Esophagus squamous epithelium (tissue), 5 donors: ENCODE measurements around the gene PRRG2. TPM values are rescaled to one million over a fixed set of nuclear protein-coding genes. Genes with fewer than 3 reads are reported as not detected.

Experiments used
- DNase-seq: peaks from one replicate; lab custom pipeline; 2025; lab: John Stamatoyannopoulos, UW
- H3K27ac ChIP-seq, 4 donors: fragments of 200-600 bp; sonication (generic); one replicate each; pipeline ENCODE4 v1.5.1; 2016 to 2019; ENCODE audit warnings: mild to moderate bottlenecking in 1 of 4
- H3K27me3 ChIP-seq, 4 donors: fragments of 200-600 bp; sonication (generic); 1 replicate in 3 of 4; 2 replicates in 1 of 4; pipeline versions ENCODE4 v1.5.1 to v1.6.0; 2017 to 2021; ENCODE audit warnings: antibody characterized with exemption in 1 of 4
- H3K36me3 ChIP-seq, 3 donors: fragments of 200-600 bp; sonication (generic); one replicate each; pipeline ENCODE4 v1.5.1; 2016 to 2019
- H3K4me1 ChIP-seq, 3 donors: fragments of 200-600 bp; sonication (generic); one replicate each; pipeline ENCODE4 v1.5.1; 2017 to 2019
- H3K4me3 ChIP-seq, 4 donors: fragments of 200-600 bp; sonication (generic); 1 replicate in 3 of 4; 2 replicates in 1 of 4; pipeline ENCODE4 v1.5.1; 2016 to 2019; ENCODE audit warnings: mild to moderate bottlenecking in 2 of 4, moderate library complexity in 1 of 4
- H3K9me3 ChIP-seq, 3 donors: fragments of 200-600 bp; sonication (generic); one replicate each; pipeline ENCODE4 v1.5.1; 2016 to 2019
- POLR2A ChIP-seq, 4 donors: fragments of 450-650 bp; IDR thresholded peaks; one replicate each; pipeline ENCODE4 v1.6.1; 2017; ENCODE audit warnings: antibody characterized with exemption in 4 of 4, mild to moderate bottlenecking in 4 of 4, moderate library complexity in 3 of 4
- WGBS, 2 donors: methylation state at CpG; one replicate each; pipeline ENCODE4 v1.1.5; 2018; 5-methylcytosine and 5-hydroxymethylcytosine counted together
- intact Hi-C: fragments of 100-400 bp; cut with DNase I; formaldehyde crosslinking; loops from one replicate; pipeline ENCODE4 v1.15.0; 2022
- total RNA-seq, 4 donors: library from RNA; depleted of rRNA; stranded (reverse); fragments of >200 nt; gene quantifications; one replicate each; pipeline ENCODE4 v1.1.0, GENCODE V29; 2016
- TF ChIP-seq, protein P1 (sequence below), 6 experiments: fragments of 450-650 bp in 4 of 6; fragments of 200-600 bp in 2 of 6; sonication (generic) in 2 of 6; IDR thresholded peaks; one replicate each; pipeline ENCODE4 v1.5.1; 2016 to 2019; ENCODE audit warnings: antibody characterized with exemption in 6 of 6, mild to moderate bottlenecking in 4 of 6, moderate library complexity in 4 of 6
- donor health status: DM: yes; HTN: yes; CAD: no.

Gene PRRG2
- total RNA-seq, 4 donors from 2014 or later, result 7.7 to 19.8 (median 8.8) TPM

DNA sequence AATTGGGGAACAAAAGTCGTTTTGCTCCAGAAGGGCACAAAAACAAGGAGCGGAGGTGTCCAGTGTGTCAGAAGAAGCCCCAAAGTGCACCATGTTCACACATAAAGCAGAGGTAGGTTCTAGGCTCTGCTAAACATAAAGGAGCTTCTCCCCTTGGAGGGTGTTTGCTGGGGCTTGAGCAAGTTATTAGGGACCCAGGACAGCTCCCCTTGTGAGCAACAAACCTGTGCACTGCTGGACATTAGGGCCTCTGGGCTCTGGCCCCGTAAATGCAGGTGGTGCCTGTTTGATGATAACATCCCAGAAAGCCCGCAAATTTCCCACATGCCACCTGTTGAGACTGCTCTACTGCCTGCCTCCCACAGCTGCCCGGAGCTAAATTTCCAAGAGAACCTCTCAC is 42.5 kb upstream of the PRRG2 start:
- peaks cover 0 to 21% (median 0%) of the 10 kb centered on the region in 3 donors for H3K36me3 ChIP-seq
- no peaks in the 10 kb centered on the region for H3K9me3 ChIP-seq
- H3K27ac ChIP-seq, result no peak overlapping the region
- H3K4me1 ChIP-seq, result peaks cover 7 to 14% (median 8%) of the 10 kb centered on the region in 3 donors
- TF ChIP-seq POLR2A (IDR thresholded peaks at IDR 0.05), result no peak
- TF ChIP-seq, protein P1, sequence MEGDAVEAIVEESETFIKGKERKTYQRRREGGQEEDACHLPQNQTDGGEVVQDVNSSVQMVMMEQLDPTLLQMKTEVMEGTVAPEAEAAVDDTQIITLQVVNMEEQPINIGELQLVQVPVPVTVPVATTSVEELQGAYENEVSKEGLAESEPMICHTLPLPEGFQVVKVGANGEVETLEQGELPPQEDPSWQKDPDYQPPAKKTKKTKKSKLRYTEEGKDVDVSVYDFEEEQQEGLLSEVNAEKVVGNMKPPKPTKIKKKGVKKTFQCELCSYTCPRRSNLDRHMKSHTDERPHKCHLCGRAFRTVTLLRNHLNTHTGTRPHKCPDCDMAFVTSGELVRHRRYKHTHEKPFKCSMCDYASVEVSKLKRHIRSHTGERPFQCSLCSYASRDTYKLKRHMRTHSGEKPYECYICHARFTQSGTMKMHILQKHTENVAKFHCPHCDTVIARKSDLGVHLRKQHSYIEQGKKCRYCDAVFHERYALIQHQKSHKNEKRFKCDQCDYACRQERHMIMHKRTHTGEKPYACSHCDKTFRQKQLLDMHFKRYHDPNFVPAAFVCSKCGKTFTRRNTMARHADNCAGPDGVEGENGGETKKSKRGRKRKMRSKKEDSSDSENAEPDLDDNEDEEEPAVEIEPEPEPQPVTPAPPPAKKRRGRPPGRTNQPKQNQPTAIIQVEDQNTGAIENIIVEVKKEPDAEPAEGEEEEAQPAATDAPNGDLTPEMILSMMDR (IDR thresholded peaks at IDR 0.05), result no peak
- no peak overlapping the region for H3K4me3 ChIP-seq
- 50 to 79% methylated on average over 1 to 4 of the region's 5 CpGs for WGBS, 2 donors
- no peaks in the 10 kb centered on the region for H3K27me3 ChIP-seq
- DNase-seq, result no peak
- intact Hi-C loops, result no loop called here

DNA sequence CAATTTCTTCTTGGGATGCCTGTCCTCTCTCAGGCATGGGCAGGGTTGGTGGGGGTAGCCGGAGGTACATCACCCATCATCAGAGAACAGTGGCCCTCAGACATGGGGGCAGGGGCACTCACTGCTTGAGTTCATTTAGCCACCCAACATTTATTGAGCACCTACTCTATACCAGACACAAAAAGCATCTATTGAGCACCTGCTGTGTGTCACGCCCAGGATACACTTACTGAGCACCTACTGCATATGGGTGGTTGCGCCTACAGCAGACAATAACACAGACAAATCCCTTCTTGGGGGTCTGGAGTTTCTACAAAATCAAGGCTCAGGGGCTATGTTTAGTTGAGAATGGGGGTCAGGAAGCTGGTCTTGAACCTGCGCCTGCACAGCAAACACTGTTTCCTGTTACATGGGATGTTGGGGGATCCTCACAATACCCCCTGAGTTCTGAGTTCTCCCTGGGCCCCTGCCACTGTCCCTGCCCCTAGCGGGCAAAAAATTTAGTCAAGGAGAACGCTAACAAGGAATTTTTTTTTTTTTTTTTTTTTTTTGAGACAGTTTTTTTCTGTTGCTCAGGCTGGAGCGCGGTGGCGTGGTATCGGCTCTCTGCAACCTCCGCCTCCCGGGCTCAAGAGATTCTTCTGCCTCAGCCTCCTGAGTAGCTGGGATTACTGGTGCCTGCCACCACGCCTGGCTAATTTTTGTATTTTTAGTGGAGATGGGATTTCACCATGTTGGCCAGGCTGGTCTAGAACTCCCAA is 41.7 kb upstream of the PRRG2 start:
- no peaks in the 10 kb centered on the region for H3K9me3 ChIP-seq
- intact Hi-C loops, result no loop called here
- H3K4me3 ChIP-seq, result no peak overlapping the region
- 92 to 93% methylated on average over 12 of the region's 13 CpGs for WGBS, 2 donors
- no peaks in the 10 kb centered on the region for H3K27me3 ChIP-seq
- H3K27ac ChIP-seq, result no peak overlapping the region
- peaks cover 0 to 21% (median 0%) of the 10 kb centered on the region in 3 donors for H3K36me3 ChIP-seq
- no peak for DNase-seq
- TF ChIP-seq, protein P1 (IDR thresholded peaks at IDR 0.05), result no peak
- TF ChIP-seq POLR2A (IDR thresholded peaks at IDR 0.05), result no peak
- peaks cover 1 to 7% (median 2%) of the 10 kb centered on the region in 3 donors for H3K4me1 ChIP-seq

DNA sequence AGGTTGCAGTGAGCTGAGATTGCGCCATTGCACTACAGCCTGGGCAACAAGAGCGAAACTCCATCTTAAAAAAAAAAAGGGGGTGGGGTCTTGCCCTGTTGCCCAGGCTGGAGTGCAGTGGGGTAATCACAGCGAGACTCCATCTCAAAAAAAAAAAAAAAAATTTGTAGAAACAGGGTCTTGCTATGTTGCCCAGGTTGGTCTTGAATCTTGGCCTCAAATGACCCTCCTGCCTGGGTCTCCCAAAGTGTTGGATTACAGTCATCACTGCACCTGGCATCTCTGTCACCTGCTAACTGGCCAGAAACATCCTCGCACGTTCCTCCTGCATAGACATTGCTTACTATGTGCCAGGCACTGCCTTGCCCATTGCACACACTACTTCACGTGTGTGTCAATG is 39.2 kb upstream of the PRRG2 start:
- TF ChIP-seq POLR2A (IDR thresholded peaks at IDR 0.05), result no peak
- TF ChIP-seq, protein P1 (IDR thresholded peaks at IDR 0.05), result no peak
- intact Hi-C loops, result loop anchor here (5.0 kb wide), 1 partner anchor 35 kb away; no protein-coding TSS in a partner anchor
- Histone ChIP-seq H3K9me3 (no peaks in the 10 kb centered on the region), H3K4me1 (peaks cover 0 to 7% (median 0%) of the 10 kb centered on the region in 3 donors), H3K27me3 (no peaks in the 10 kb centered on the region), H3K27ac (no peak overlapping the region), H3K36me3 (peaks cover 0 to 17% (median 0%) of the 10 kb centered on the region in 3 donors), H3K4me3 (no peak overlapping the region)
- 83 to 86% methylated on average over 6 of the region's 6 CpGs for WGBS, 2 donors
- no peak for DNase-seq

DNA sequence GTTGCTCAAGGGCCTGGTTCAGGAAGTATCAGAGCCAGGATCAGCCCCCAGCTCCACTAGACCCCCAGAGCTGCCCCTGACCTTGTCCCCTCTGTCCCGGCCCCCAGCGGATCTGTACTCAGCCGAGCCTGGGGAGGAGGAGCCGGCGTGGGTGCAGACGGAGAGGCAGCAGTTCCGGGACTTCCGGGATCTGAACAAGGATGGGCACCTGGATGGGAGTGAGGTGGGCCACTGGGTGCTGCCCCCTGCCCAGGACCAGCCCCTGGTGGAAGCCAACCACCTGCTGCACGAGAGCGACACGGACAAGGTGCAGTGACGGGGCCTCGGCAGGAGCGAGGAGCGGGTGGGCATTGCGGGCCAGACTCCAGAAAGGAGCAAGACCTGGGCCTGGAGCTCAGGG is 38.7 kb upstream of the PRRG2 start:
- peaks cover 0 to 12% (median 0%) of the 10 kb centered on the region in 3 donors for H3K36me3 ChIP-seq
- WGBS, 2 donors, result 80 to 94% methylated on average over 2 to 8 of the region's 16 CpGs
- no peak overlapping the region for H3K27ac ChIP-seq
- H3K4me3 ChIP-seq, result no peak overlapping the region
- TF ChIP-seq, protein P1 (IDR thresholded peaks at IDR 0.05), result no peak
- TF ChIP-seq POLR2A (IDR thresholded peaks at IDR 0.05), result no peak
- no peak for DNase-seq
- intact Hi-C loops, result loop anchor here (5.0 kb wide), 1 partner anchor 35 kb away; no protein-coding TSS in a partner anchor
- H3K9me3 ChIP-seq, result no peaks in the 10 kb centered on the region
- H3K4me1 ChIP-seq, result peaks cover 0 to 12% (median 0%) of the 10 kb centered on the region in 3 donors
- H3K27me3 ChIP-seq, result no peaks in the 10 kb centered on the region

DNA sequence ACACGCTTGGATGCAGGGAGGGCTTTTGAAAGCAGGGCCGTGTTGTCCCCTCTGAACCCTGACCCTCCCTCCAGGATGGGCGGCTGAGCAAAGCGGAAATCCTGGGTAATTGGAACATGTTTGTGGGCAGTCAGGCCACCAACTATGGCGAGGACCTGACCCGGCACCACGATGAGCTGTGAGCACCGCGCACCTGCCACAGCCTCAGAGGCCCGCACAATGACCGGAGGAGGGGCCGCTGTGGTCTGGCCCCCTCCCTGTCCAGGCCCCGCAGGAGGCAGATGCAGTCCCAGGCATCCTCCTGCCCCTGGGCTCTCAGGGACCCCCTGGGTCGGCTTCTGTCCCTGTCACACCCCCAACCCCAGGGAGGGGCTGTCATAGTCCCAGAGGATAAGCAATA is 38.1 kb upstream of the PRRG2 start:
- peaks cover 0 to 11% (median 0%) of the 10 kb centered on the region in 3 donors for H3K36me3 ChIP-seq
- no peaks in the 10 kb centered on the region for H3K27me3 ChIP-seq
- H3K4me3 ChIP-seq, result no peak overlapping the region
- 86 to 95% methylated on average over 8 to 13 of the region's 14 CpGs for WGBS, 2 donors
- peaks cover 0 to 12% (median 0%) of the 10 kb centered on the region in 3 donors for H3K4me1 ChIP-seq
- intact Hi-C loops, result loop anchor here (5.0 kb wide), 1 partner anchor 36 kb away; no protein-coding TSS in a partner anchor
- no peaks in the 10 kb centered on the region for H3K9me3 ChIP-seq
- no peak for TF ChIP-seq POLR2A (IDR thresholded peaks at IDR 0.05)
- TF ChIP-seq, protein P1 (IDR thresholded peaks at IDR 0.05), result no peak
- no peak overlapping the region for H3K27ac ChIP-seq
- DNase-seq, result no peak
